Muscle layer of duodenum (tissue), 2 donors: ENCODE data around the gene CACNB1.
"Not testable (repeated sequence)": the region's sequence is repeated elsewhere in the genome, so short reads cannot be mapped to it uniquely, and the experiment has no call there.

ENCODE experiments used
- H3K27ac ChIP-seq: one replicate; pipeline ENCODE4 v1.7.0; 2013; ENCODE audit warnings: mild to moderate bottlenecking, low read length
- H3K27me3 ChIP-seq: one replicate; pipeline ENCODE4 v1.7.0; 2013; ENCODE audit warnings: low read depth, mild to moderate bottlenecking, control low read depth, low read length
- H3K36me3 ChIP-seq, 2 donors: one replicate each; pipeline ENCODE4 v1.7.0; 2013; ENCODE audit warnings: low read length in 2 of 2, control low read depth in 1 of 2, mild to moderate bottlenecking in 1 of 2; ENCODE audit not compliant: insufficient read depth in 2 of 2, control insufficient read depth in 1 of 2
- H3K4me1 ChIP-seq, 2 donors: one replicate each; pipeline ENCODE4 v1.7.0; 2013; ENCODE audit warnings: low read length in 2 of 2, mild to moderate bottlenecking in 2 of 2, control low read depth in 1 of 2, moderate library complexity in 1 of 2; ENCODE audit not compliant: insufficient read depth in 2 of 2, control insufficient read depth in 1 of 2
- H3K4me3 ChIP-seq, 2 donors: one replicate each; pipeline ENCODE4 v1.7.0; 2013; ENCODE audit warnings: low read length in 2 of 2, low read depth in 1 of 2, mild to moderate bottlenecking in 1 of 2
- H3K9me3 ChIP-seq, 2 donors: one replicate each; pipeline ENCODE4 v1.7.0; 2013; ENCODE audit warnings: low read length in 2 of 2, control low read depth in 1 of 2, mild to moderate bottlenecking in 1 of 2; ENCODE audit not compliant: control insufficient read depth in 1 of 2
- donor health status: healthy.

The CACNB1 gene

GRCh38 chr17:39129544-39129943 is 67.9 kb downstream of the CACNB1 start:
- not testable (repeated sequence) for H3K27me3 ChIP-seq, H3K9me3 ChIP-seq, H3K27ac ChIP-seq, H3K4me3 ChIP-seq, H3K4me1 ChIP-seq, H3K36me3 ChIP-seq

- Histone ChIP-seq H3K36me3 (no peaks in the 10 kb centered on the region), H3K27me3 (no peaks in the 10 kb centered on the region), H3K4me3 (no peak overlapping the region), H3K9me3 (no peaks in the 10 kb centered on the region), H3K27ac (no peak overlapping the region), H3K4me1 (no peaks in the 10 kb centered on the region)
Observed at GRCh38 chr17:39126436-39126835, 71.0 kb downstream of the CACNB1 start.

DNA sequence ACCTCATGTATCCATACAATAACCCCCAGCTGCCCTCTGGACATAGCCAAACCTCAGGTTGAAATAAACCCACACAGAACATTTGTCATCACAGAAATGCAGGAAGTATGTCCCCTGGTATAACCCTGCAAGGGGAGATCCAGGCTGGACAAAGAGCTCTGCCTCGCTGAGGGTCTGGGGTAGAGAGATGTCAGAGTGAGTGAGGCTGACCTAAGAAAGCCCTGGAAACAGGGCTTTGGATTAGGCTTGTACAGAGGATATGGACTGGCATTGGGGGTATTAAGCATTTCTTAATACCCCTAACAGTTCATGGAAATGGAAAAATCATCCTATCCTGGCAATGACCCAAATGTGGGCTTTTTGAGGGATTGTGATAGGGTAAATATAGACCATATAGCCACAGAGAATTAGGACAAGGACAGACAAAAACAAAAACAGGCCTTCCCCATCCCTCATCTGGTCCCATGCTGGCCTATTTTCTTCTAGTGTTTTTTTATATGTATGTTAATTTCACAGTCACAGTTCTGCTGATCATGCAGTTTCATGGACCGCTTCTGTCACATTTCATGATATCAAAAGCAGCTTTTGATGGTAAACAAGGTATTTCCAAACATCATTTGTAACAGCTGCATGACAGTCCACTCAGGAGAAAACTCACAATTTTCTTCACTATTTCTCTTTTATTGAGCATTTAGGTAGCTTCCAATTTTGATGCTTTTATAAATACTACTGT is 72.2 kb downstream of the CACNB1 start:
- Histone ChIP-seq H3K27me3 (no peaks in the 10 kb centered on the region), H3K4me1 (no peaks in the 10 kb centered on the region)

DNA sequence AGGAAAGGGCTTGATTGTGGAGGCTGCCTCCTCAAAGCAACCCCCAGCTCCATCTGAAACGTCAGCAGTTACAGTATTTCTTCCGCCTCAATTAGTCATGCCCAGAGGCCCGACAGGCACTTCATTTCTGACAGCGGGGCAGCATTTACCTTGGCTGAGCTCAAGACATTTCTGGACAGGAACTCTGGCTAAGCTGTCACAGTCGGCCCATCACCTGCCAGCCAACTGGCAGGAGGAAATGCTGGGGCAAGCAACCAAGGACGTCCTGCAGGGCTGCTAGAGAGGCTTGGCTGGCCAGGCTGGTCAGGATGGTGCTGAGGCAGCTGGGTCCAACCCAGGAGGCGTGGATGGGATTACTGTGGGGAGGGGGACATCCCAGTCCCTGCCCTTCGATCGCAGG is 73.8 kb downstream of the CACNB1 start:
- Histone ChIP-seq H3K27ac (no peak overlapping the region), H3K27me3 (no peaks in the 10 kb centered on the region), H3K4me1 (no peaks in the 10 kb centered on the region), H3K4me3 (no peak overlapping the region), H3K9me3 (no peaks in the 10 kb centered on the region), H3K36me3 (no peaks in the 10 kb centered on the region)

More for the DNA sequence above, 72.2 kb downstream of the CACNB1 start:
- no peak overlapping the region for H3K27ac ChIP-seq
- H3K4me3 ChIP-seq = no peak overlapping the region
- no peaks in the 10 kb centered on the region for H3K9me3 ChIP-seq
- H3K36me3 ChIP-seq = no peaks in the 10 kb centered on the region
